H1 (cell line): Measurements from ENCODE around the gene GAS7. TPM values are rescaled to one million over a fixed set of nuclear protein-coding genes. Genes with fewer than 3 reads are reported as not detected.

Experiments used
- CTCF ChIA-PET: fragments of 300-600 bp; sonication (Branson Sonifier 250); formaldehyde crosslinking; loops from one replicate; lab custom pipeline; 2021; ENCODE audit not compliant: partially characterized antibody; lab: Charles Lee
- POLR2A ChIA-PET: fragments of 300-600 bp; sonication (Branson Sonifier 250); formaldehyde crosslinking; loops from one replicate; lab custom pipeline; 2021; ENCODE audit warnings: inconsistent platforms; ENCODE audit not compliant: partially characterized antibody; lab: Charles Lee
- DNase-seq, 2 experiments: peaks; one replicate each; pipeline versions ENCODE4 v3.0.0 to v3.0.0-alpha.2; 2010 to 2022; ENCODE audit warnings: low spot score in 2 of 2, low read depth in 1 of 2, mixed read lengths in 1 of 2
- FAIRE-seq: peaks from 2 replicates; lab custom pipeline; 2011; peaks lifted over from hg19 to GRCh38; lab: Jason Lieb, UNC
- H2AFZ ChIP-seq: 2 replicates; pipeline ENCODE4 v1.8.1; 2012; ENCODE audit warnings: low read length, inconsistent platforms
- H2AK5ac ChIP-seq: 2 replicates; pipeline ENCODE4 v1.6.1; 2013; ENCODE audit warnings: low read depth, low read length
- H2BK120ac ChIP-seq: replicated peaks from 2 replicates; pipeline ENCODE3; 2013; ENCODE audit warnings: low read depth, low read length, inconsistent platforms
- H2BK12ac ChIP-seq: 2 replicates; pipeline ENCODE4 v1.6.1; 2013; ENCODE audit warnings: low read depth, low read length
- H2BK15ac ChIP-seq: 2 replicates; pipeline ENCODE4 v1.6.1; 2013; ENCODE audit warnings: low read length
- H2BK20ac ChIP-seq: 2 replicates; pipeline ENCODE4 v1.6.1; 2013; ENCODE audit warnings: low read length
- H2BK5ac ChIP-seq: 2 replicates; pipeline ENCODE4 v1.6.1; 2013; ENCODE audit warnings: low read depth, low read length
- H3K14ac ChIP-seq: 2 replicates; pipeline ENCODE4 v1.6.1; 2013; ENCODE audit warnings: inconsistent platforms; ENCODE audit not compliant: insufficient read length
- H3K18ac ChIP-seq: 2 replicates; pipeline ENCODE4 v1.6.1; 2013; ENCODE audit warnings: low read length; ENCODE audit errors: extremely low read depth
- H3K23ac ChIP-seq: 2 replicates; pipeline ENCODE4 v1.6.1; 2013; ENCODE audit warnings: inconsistent platforms; ENCODE audit not compliant: insufficient read length
- H3K23me2 ChIP-seq: 2 replicates; pipeline ENCODE4 v1.6.1; 2013; ENCODE audit warnings: low read depth, low read length
- H3K27ac ChIP-seq: 2 replicates; pipeline ENCODE4 v1.6.1; 2011; ENCODE audit warnings: low read depth, low read length, inconsistent platforms
- H3K27me3 ChIP-seq, 4 experiments: replicated peaks in 1 of 4; 1 replicate in 1 of 4; 2 replicates in 3 of 4; pipeline versions ENCODE4 v1.6.1 to v1.8.1; 2011 to 2013; ENCODE audit warnings: low read length in 3 of 4, mild to moderate bottlenecking in 3 of 4, inconsistent platforms in 2 of 4, mixed read lengths in 2 of 4, moderate library complexity in 1 of 4; ENCODE audit not compliant: control insufficient read depth in 3 of 4, insufficient read depth in 3 of 4; ENCODE audit errors: extremely low read depth in 1 of 4
- H3K36me3 ChIP-seq, 4 experiments: 2 replicates each; pipeline versions ENCODE4 v1.6.1 to v1.8.1; 2011 to 2013; ENCODE audit warnings: mild to moderate bottlenecking in 4 of 4, low read length in 3 of 4, moderate library complexity in 2 of 4, control low read depth in 1 of 4, inconsistent platforms in 1 of 4; ENCODE audit not compliant: insufficient read depth in 4 of 4, control insufficient read depth in 2 of 4
- H3K4ac ChIP-seq: replicated peaks from 2 replicates; pipeline ENCODE3; 2013; ENCODE audit warnings: low read length, low read depth, mixed read lengths, inconsistent platforms; ENCODE audit not compliant: insufficient read length
- H3K4me1 ChIP-seq, 4 experiments: replicated peaks in 1 of 4; 1 replicate in 1 of 4; 2 replicates in 3 of 4; pipeline versions ENCODE4 v1.6.1 to v1.8.1; 2011 to 2013; ENCODE audit warnings: low read length in 3 of 4, inconsistent platforms in 2 of 4, mixed read lengths in 1 of 4; ENCODE audit not compliant: insufficient read depth in 4 of 4, control insufficient read depth in 3 of 4
- H3K4me2 ChIP-seq, 2 experiments: 2 replicates each; pipeline versions ENCODE4 v1.6.1 to v1.8.1; 2011 to 2013; ENCODE audit warnings: low read depth in 2 of 2, low read length in 2 of 2, control low read depth in 1 of 2, inconsistent platforms in 1 of 2, mild to moderate bottlenecking in 1 of 2; ENCODE audit not compliant: insufficient read depth in 1 of 2
- H3K4me3 ChIP-seq, 4 experiments: fragments of 200-600, 300-600 bp in 1 of 4; sonication (generic), shearing (Covaris generic), sonication (Bioruptor Twin) in 1 of 4; 2 replicates each; pipeline versions ENCODE4 v1.5.1 to v1.8.1; 2011 to 2016; ENCODE audit warnings: low read length in 4 of 4, low read depth in 3 of 4, control low read depth in 2 of 4, inconsistent platforms in 2 of 4, mild to moderate bottlenecking in 2 of 4, mixed read lengths in 1 of 4, moderate library complexity in 1 of 4; ENCODE audit not compliant: insufficient read depth in 2 of 4; ENCODE audit errors: extremely low read depth in 1 of 4
- H3K56ac ChIP-seq: replicated peaks from 2 replicates; pipeline ENCODE3; 2013; ENCODE audit warnings: low read depth, mild to moderate bottlenecking, mixed read lengths, low read length, inconsistent platforms; ENCODE audit not compliant: insufficient read length
- H3K79me1 ChIP-seq: 2 replicates; pipeline ENCODE4 v1.6.1; 2013; ENCODE audit warnings: low read depth, low read length, control low read depth
- H3K79me2 ChIP-seq, 2 experiments: 2 replicates each; pipeline versions ENCODE4 v1.6.1 to v1.8.1; 2012 to 2013; ENCODE audit warnings: low read length in 2 of 2, mild to moderate bottlenecking in 2 of 2, inconsistent platforms in 1 of 2; ENCODE audit not compliant: insufficient read depth in 2 of 2, control insufficient read depth in 1 of 2
- H3K9ac ChIP-seq, 4 experiments: replicated peaks in 1 of 4; 1 replicate in 1 of 4; 2 replicates in 3 of 4; pipeline versions ENCODE4 v1.6.1 to v1.8.1; 2011 to 2013; ENCODE audit warnings: low read depth in 3 of 4, low read length in 3 of 4, control low read depth in 2 of 4, mild to moderate bottlenecking in 2 of 4, moderate library complexity in 2 of 4, inconsistent platforms in 1 of 4; ENCODE audit errors: extremely low read depth in 1 of 4
- H3K9me3 ChIP-seq, 2 experiments: 2 replicates each; pipeline versions ENCODE4 v1.6.1 to v1.8.1; 2012 to 2013; ENCODE audit warnings: mild to moderate bottlenecking in 2 of 2, moderate library complexity in 2 of 2, control low read depth in 1 of 2, inconsistent platforms in 1 of 2, low read depth in 1 of 2, low read length in 1 of 2, mixed read lengths in 1 of 2; ENCODE audit not compliant: insufficient read depth in 2 of 2
- H4K20me1 ChIP-seq, 2 experiments: replicated peaks in 1 of 2; 2 replicates each; pipeline versions ENCODE3 to v1.8.1; 2011 to 2013; ENCODE audit warnings: inconsistent platforms in 2 of 2, low read length in 2 of 2, mild to moderate bottlenecking in 1 of 2; ENCODE audit not compliant: insufficient read depth in 2 of 2, control insufficient read depth in 1 of 2
- H4K5ac ChIP-seq: 2 replicates; pipeline ENCODE4 v1.6.1; 2013; ENCODE audit warnings: low read length, low read depth, mixed read lengths, inconsistent platforms; ENCODE audit not compliant: insufficient read length
- H4K8ac ChIP-seq: 2 replicates; pipeline ENCODE4 v1.8.0; 2013; ENCODE audit warnings: mild to moderate bottlenecking, moderate library complexity, low read length, inconsistent platforms; ENCODE audit not compliant: insufficient read depth; ENCODE audit errors: extremely low read depth
- H4K91ac ChIP-seq: replicated peaks from 2 replicates; pipeline ENCODE3; 2013; ENCODE audit warnings: low read length, mixed read lengths, inconsistent platforms; ENCODE audit not compliant: insufficient read length
- CHD1 ChIP-seq: IDR thresholded peaks from 2 replicates; pipeline ENCODE4 v1.6.1; 2012; ENCODE audit warnings: low read depth, low read length, improper control_type of control experiment
- WGBS, 2 experiments: shearing (Covaris generic) in 1 of 2; methylation state at CpG; one replicate each; pipeline versions ENCODE4 v1.1.6 to v1.1.7; 2013 to 2015; ENCODE audit warnings: low lambda C conversion rate in 2 of 2, mixed read lengths in 2 of 2, inconsistent platforms in 1 of 2, low coverage in 1 of 2, missing lambda C conversion rate in 1 of 2; ENCODE audit not compliant: insufficient replicate concordance in 2 of 2, insufficient coverage in 1 of 2, insufficient read length in 1 of 2; ENCODE audit errors: extremely low coverage in 1 of 2, missing lambda C conversion rate in 1 of 2; 5-methylcytosine and 5-hydroxymethylcytosine counted together
- polyA plus RNA-seq, 7 experiments: library from polyadenylated mRNA; depleted of rRNA in 3 of 7; stranded (reverse) in 5 of 7; unstranded in 2 of 7; fragments of >200 nt in 5 of 7; fragments of 200-250 nt in 2 of 7; gene quantifications; 1 replicate in 5 of 7; 2 replicates in 1 of 7; 4 replicates in 1 of 7; pipeline versions ENCODE4 v1.2.1 to v1.2.3, GENCODE V29; 2011 to 2013; ENCODE audit warnings: missing spikeins in 2 of 7, mixed read lengths in 2 of 7
- total RNA-seq: library from RNA; stranded (reverse); fragmentation: NEBNext Ultra II Directional; extraction: Animal tissue kit (Norgen Biotek cat#: 25700); gene quantifications from 2 replicates; pipeline ENCODE4 v1.2.1, GENCODE V29; 2021
- TF ChIP-seq, protein P1 (sequence below): IDR thresholded peaks from 2 replicates; pipeline ENCODE4 v1.6.1; 2012; ENCODE audit warnings: inconsistent platforms

Gene GAS7
- total and polyA plus RNA-seq, 2 of the 8 experiments (the other 6 are each of a cell fraction or from before 2014, with no cell fraction given): 5.0 to 14.5 TPM

DNA sequence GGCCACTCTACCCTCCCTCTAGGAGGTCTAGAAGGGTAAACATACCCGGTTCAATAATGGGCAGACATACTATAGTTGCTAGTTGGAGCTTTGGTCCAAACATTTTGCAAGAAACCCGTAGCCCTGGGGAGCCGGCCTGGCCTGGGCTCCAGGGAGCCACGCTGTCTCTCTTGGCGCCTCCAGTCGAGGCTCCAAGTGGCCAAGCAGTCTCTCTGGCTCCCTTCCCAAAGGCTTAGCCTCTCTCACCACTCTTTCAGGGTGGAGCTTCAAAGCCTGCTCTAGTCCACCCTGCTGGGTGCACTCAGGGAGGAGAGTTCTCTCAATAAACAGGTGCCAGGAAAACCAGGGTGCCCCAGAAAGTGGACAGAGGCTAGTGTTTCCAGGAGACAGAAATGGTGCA, 325.6 kb downstream of the GAS7 start:
- Histone ChIP-seq H3K27me3 (no peaks in the 10 kb centered on the region), H3K56ac (no peak overlapping the region), H3K4me3 (no peak overlapping the region), H3K9ac (no peak overlapping the region), H2BK120ac (no peak overlapping the region), H2AK5ac (no peak overlapping the region), H3K23ac (no peak overlapping the region), H2BK20ac (no peak overlapping the region), H3K36me3 (no peaks in the 10 kb centered on the region), H3K4me2 (no peak overlapping the region), H3K23me2 (no peaks in the 10 kb centered on the region), H3K18ac (no peak overlapping the region), H3K4ac (no peak overlapping the region), H3K79me2 (no peaks in the 10 kb centered on the region), H2BK15ac (no peak overlapping the region), H3K14ac (no peak overlapping the region), H3K4me1 (no peaks in the 10 kb centered on the region), H4K8ac (no peak overlapping the region; the same call in 1 of the 2 replicates), H3K27ac (no peak overlapping the region), H3K79me1 (no peaks in the 10 kb centered on the region), H4K91ac (no peak overlapping the region), H2BK5ac (no peak overlapping the region), H3K9me3 (no peaks in the 10 kb centered on the region; a peak in 1 of 4 replicates), H2BK12ac (no peak overlapping the region), H4K20me1 (no peaks in the 10 kb centered on the region), H4K5ac (no peak overlapping the region), H2AFZ (no peak overlapping the region)
- FAIRE-seq (no peak), DNase-seq (no peak)
- TF ChIP-seq CHD1: no peak
- TF ChIP-seq, protein P1, sequence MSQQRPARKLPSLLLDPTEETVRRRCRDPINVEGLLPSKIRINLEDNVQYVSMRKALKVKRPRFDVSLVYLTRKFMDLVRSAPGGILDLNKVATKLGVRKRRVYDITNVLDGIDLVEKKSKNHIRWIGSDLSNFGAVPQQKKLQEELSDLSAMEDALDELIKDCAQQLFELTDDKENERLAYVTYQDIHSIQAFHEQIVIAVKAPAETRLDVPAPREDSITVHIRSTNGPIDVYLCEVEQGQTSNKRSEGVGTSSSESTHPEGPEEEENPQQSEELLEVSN: no peak
- 94% methylated on average over 6 of the region's 6 CpGs; no CpG with 5 or more reads in 1 of the 2 experiments for WGBS, 2 experiments
- ChIA-PET CTCF (interaction anchor here (1.2 to 3.6 kb wide), 2 partner anchors 17 to 56 kb away, joined by 3 to 13 read pairs; no protein-coding TSS in a partner anchor), POLR2A (no interaction called here)
